MM.1S (cell line): Measurements from ENCODE around the gene SLC39A2.

Experiments used
- CTCF ChIP-seq: fragments of 300-600 bp; sonication (generic); IDR thresholded peaks from 2 replicates; pipeline ENCODE4 v1.5.1; 2016; ENCODE audit warnings: antibody characterized with exemption, low read length, mixed read lengths
- EZH2 ChIP-seq: fragments of 300-600 bp; sonication (generic); optimal IDR thresholded peaks from 2 replicates; pipeline ENCODE3; 2017; ENCODE audit warnings: low read depth, mild to moderate bottlenecking, antibody characterized with exemption, low read length, mixed read lengths
- EZH2phosphoT487 ChIP-seq: fragments of 300-600 bp; sonication (generic); IDR thresholded peaks from 2 replicates; pipeline ENCODE4 v1.6.1; 2018; ENCODE audit warnings: antibody characterized with exemption, low read length

DNA sequence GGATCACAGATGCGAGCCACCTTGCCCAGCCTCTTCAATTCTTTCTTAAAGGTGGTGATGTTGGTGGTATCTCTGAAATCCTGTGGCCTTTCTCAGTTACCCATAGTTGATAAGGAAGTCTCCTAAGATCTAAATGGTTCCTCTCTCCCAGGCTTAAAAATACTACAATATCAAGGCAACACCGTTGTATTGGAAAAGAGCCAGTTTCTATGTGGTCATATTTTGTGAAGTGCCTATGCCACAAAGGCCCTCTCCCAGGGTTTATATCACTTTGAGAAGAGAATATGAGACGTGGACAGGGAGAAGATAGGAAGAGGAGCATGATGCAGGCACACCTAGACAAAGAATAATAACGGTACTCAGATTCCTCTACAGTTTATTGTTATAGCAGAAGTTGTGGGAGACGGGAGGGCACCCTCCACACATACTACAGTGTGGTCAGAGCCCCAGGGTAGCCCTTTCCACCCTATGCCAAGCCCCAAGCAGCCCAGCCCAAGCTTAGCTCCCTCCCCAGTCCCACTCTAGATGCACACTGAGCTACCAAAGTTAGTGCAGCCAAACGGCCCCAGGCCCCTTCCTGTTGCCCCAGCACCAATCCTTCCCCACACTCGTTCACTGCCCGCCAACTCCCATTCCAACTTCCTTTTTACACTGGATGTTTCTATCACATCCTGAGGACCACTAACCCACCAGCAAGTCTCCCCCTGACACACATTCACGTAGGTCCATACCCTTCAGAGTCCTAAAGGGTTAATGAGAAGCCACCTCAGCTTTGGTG lies 17.5 kb downstream of the SLC39A2 start:
- TF ChIP-seq CTCF (no peak), EZH2 (no peak), EZH2phosphoT487 (no peak)
